ENCODE results near the gene PIGH.

- TF ChIP-seq CTCF (IDR thresholded peaks at IDR 0.05) (no peak), POLR2A (IDR thresholded peaks at IDR 0.05) (no peak), EP300 (IDR thresholded peaks at IDR 0.05) (no peak)
Measured at GRCh38 chr14:67636361-67636919, 36.4 kb upstream of the PIGH start.

All from tibial nerve (tissue), 4 donors.